HG03439 (cell line): ENCODE results near the gene ZFHX2.

Experiments used
- ATAC-seq: cut with Tn5 transposase; IDR thresholded peaks from one replicate; pipeline ENCODE4 v1.9.1; 2021; ENCODE audit warnings: mild to moderate bottlenecking, moderate library complexity; ENCODE audit not compliant: unreplicated experiment

The ZFHX2 gene

DNA sequence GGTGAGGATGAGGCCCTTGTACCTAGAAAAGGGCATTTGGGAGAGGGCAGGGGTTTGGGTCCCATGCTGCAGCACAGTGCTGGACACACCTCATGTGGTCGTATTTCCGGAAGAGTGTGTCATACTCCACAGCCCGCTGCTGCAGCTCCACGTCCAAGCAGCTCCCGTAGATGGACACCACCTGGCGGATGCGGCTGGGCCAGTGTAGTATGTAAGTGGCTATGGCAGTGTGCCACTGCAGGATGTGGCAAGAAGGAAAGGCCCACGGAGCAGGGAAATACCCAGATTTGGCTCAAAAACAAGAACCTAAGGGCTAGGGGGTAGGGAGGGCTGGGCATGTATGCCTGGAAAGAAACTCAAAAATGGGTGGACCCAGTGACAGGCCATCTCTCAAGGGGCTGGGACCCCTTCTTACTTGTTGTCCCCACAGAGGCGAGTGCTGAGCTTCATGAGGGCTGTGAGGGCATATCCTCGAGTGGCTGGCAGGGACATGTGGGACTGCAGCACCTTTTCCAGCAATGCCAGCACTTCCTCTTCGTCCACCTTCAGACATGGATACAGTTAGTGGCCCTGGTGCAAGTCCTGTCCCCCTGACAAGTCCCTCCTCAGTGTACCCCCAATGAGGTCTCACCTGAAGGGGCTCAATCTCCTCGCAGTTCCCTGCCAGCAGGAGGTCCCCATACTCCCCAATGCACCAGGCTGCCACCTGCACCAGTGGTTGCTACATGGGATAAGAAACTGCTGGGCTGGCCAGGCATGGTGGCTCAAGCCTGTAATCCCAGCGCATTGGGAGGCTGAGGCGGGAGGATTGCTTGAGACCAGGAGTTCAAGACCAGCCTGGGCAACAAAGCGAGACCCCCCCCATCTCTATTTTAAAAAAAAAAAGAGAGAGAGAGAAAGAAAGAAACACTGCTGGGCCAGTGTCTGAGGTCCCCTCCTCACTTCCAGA is 10.6 kb upstream of the ZFHX2 start:
- no peak for ATAC-seq

DNA sequence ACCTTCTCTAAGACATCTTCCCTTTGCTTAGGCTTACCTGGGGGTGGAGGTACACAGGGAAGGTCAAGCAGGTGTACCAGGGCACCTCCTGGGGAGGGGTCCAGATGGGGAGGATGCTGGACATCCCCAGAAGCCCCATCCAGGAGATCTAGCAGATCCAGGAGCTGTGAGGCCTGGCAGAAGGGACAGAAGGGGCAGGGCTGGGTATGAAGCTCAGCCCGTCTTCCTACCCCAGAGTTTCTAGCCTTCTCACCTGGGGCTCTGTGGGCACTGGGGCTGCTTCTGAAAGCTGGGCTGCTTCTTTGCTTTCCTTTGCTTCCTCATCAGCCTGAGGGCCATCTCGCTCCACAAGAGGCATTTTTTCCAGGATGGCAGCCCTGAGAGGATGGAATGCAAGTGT is 9.7 kb upstream of the ZFHX2 start:
- ATAC-seq, result no peak

DNA sequence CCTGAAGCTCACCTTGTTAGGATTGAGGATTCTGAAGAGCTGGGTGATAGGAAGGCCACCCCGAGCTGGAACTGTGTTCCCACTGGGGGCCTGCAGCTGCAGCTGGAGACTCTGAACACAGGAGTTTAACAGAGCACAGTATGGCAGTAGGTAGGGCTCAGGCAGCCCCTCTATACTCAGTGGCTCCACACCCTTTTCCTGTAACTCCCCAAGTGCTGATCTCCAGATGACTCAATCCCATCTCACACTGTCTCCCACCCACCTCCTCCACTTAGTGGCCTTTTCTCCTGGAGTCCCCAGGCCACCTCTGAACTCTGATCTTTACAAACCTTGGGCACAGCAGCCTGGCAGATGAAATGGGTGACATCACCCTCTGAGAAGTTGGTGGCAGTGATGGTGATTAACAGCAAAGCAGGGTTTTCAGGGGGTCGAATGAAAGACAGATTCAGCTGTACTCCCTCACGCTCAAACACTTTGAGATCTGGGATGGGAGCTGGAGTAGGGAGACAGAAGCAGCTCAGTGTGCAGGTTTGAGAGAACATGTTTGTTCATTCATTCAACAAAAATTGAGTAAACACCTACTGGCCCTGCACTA is 8.5 kb upstream of the ZFHX2 start:
- no peak for ATAC-seq

DNA sequence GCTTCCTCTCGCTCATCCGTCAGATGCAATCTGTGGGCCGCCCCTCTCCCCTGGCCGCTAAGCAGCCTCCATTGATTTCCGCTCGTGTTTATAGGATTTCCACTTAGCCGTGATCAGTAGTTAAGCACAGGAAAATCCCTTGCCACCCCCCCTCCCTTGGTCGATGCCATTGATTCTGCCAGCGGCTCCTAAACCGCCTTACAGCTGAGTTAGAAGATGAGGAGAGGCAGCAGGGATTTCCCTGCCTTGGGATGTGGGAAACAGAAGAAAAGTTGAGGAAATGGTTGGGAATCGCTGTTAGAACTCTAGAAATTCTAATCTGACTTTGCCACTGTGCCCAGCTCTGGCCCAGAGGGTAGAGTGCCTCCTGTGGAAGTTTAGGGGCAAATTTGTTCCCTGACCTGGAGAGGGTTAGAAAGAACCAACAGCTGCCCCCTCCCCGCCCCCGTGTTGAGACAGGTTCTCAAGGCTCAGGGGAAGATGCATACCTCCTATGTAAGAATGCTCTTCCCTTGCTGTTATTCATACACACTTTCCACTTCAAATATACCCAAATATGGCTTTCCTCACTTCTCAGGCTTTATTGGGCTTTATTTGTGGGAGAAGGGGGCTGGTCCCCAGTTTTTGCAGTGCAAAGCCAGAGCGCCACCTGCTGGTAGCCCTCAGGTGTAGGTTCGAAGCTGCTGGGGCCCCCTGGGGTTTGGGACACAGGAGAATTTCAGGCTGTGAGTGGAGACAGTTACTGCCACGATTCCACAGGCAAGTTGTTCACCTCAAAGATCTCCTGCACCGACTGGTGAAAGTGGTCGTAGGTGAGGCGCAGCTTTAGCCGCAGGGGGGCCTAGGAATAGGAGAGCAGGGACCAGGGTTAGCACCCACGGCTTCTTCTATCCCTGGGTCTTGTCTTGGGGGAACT is 7.7 kb upstream of the ZFHX2 start:
- ATAC-seq, result no peak

DNA sequence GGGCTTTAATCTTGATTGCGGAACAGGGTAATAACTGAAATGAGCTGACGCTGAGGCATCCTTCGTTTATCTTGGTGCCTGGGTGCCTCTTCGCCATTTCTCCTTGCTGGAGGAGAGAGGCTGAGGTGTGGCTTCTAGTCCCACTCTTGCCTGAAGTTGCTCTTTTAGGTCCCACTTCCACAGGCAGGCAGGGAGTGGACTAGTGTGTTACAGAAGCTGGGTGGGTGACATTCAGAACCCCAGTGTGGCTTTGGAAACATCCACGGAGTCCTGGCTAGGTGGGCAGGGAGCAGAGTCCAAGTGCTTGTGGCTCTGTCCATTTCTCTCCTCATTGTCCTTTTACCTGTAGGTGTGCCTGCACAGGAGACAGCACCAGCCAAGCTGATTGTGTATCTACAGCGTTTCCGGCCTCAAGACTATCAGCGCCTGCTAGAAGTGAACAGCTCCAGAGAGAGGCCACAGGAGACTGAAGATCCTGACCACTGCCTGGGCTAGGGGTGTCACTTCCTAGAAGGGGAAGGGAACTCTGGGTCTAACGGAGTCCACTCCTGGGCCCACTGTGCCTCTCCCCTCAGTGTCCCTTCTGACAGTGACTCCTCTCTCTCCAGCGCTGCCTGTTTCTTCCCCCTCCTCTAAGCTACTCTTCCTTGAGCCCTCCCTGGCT is 6.9 kb upstream of the ZFHX2 start:
- no peak for ATAC-seq

DNA sequence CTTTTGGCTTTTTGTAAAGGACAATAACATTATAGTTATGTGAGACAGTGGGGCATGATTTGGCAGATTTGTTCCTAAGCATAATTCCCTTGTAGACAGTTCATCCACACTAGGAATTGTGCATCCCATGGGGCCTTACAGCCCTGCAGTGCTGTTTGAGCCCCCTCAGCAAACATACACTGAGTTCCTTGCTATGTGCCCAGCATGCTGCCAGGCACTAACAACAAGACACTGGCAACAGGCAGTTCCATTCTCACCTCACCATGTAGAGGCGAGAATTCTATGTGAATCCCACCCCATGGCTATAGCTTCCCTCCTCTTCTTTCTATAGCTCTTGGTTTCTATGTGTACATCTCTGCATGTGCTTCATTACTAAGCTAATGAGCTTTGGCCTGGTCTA is 6.4 kb upstream of the ZFHX2 start:
- ATAC-seq, result no peak

DNA sequence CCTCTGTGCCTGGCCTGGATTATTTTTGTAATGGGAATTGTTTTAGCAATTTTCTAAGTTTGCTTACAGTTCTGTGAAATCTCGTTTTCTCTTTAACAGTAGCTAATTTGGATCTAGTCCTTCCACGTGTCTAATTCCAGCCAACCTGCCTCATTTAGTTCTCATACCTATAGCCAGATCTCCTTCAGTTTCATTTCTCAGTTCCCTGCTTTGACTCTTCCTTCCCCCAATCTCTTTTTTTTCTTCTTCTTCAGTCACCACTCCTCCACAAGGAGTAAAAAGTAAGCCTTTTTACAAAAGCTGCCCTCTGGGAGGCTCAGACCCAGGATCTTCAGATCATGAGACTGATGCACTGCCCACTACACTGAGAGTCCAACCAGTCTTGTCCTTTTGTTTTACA is 6.0 kb upstream of the ZFHX2 start:
- ATAC-seq, result no peak

DNA sequence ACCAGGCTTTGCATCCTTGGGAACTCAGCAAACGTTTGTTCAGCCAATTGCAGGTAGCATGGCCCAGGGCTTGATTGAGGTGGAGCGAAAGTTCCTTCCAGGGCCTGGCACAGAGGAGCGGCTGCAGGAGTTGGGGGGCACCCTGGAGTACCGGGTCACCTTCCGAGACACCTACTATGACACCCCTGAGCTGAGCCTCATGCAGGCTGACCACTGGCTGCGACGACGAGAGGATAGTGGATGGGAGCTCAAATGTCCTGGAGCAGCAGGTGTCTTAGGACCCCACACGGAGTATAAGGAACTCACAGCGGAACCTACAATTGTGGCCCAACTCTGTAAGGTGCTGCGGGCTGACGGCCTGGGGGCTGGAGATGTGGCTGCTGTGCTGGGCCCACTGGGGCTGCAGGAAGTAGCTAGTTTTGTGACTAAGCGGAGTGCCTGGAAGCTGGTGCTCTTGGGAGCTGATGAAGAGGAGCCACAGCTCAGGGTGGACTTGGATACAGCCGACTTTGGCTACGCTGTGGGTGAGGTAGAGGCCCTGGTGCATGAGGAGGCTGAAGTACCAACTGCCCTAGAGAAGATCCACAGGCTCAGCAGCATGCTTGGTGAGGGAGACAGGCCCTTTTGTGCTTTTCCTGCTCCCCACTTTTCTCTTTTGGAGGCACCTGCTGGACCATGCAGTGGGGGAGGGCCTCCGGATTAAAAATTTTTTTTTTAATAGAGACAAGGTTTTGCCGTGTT is 5.3 kb upstream of the ZFHX2 start:
- no peak for ATAC-seq

DNA sequence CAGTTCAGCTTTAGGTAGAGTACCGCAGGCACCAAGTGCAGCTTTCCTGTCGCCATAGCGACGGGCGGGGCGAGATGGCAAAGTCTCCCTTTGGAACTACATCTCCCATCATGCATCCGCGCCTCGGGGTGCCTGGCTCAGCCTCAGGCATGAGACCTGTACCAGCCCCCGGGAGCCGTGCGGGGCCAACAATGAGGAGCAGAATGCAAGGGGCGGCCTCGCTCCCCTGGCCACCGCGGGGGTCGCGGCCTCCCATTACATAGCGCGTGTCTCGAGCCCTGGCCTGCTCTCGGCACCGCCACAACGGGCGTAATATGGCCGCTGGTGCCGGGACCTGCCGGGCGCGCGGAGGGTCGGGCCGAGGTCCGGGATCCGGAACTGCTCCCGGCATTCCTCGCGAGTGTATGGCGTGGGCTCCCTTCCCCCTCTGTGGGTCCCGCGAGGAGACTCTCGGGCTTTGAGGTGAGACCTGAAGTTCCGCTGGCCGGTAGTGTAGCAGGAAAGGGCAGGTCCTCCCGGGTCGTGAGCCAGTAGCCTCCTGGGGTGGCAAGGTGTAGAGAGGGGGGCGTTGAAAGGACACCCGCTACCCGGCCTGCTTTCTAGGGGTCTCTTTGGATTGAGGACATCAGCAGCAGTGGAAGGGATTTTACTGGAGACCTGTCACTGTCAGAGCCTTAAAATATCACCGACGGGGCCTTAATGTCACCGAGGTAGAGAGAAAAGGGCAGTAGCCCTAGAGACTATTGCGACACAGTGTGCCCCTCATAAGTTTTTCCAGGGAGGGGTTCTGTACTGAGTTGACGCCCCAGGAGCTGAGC is 4.5 kb upstream of the ZFHX2 start, which contains the start of gene THTPA:
TSS of gene THTPA (plus strand) at position 390 of the 818 bp plus-strand sequence. CDS start 487 bp downstream, outside the sequence.
- ATAC-seq, result peak; percentile 87

DNA sequence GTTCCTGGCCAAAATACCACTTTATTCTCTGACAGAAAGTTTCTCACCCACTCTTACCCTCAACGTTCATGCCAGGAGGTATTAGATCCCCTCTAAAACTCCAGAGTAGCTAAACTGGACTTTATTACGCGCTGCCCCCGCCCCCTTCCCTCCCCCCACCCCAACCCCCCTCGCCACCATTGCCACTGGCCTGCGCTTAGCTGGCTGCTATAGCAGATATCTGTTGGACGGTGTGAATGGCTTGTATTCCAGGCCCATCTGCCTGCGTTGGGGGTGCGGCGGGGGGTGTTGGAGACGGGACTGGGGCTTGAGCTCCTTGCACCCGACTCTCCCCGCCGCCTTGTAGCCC is 3.9 kb upstream of the ZFHX2 start:
- no peak for ATAC-seq

DNA sequence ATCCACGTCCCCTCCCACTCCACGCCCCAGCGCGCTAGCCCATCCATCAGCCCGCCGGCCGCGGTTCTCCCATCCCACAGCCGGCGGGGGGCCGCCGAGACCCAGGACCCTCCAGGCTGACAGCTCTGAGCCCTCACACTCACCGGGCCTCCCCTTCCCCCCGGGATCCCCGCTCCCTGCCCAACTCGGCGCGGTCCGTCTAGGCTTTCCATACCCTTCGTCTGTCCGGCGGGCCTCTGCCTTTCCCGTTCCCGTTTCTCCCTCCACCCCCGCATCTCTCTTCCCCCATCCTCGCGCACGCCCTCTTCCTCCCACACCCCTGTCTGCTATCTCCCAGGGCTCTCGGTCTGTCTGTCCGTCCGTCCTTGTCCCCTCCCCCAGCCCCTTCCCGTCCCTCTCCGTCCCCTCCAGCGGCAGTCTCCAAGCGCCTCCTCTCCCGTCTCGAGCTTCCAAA is 726 bp downstream of the ZFHX2 start:
- no peak for ATAC-seq

DNA sequence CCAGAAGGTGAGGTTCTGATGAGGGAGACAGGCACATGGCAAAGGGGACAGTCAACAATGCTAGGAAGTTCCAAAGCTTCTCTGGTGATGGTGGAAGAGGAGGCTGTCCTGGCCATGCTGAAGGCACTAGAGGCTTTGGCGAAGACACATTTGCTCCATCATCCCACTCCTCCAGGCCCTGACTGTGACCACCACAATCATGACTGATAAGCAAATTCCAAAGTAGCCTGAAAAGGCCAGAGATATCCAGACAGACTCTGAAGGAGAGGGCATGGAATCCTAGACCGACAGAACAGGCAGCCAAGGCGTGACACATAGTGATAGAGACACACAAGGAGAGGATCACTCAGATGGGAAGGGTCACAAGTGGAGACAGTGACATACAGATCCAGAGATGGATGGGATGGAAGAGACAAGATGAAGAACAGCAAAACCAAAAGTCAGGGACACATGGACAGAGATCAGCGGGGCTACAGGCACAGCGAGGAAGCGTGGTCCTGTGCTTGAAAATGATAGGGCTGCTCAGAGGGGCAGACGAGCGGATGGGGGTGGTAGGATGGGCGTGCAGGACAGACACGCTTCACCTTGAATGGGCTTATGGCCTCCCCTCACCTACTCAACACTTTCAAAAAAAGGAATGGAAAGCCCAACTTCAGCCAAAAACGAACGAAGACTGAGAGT is 1.3 kb downstream of the ZFHX2 start:
- ATAC-seq, result no peak

DNA sequence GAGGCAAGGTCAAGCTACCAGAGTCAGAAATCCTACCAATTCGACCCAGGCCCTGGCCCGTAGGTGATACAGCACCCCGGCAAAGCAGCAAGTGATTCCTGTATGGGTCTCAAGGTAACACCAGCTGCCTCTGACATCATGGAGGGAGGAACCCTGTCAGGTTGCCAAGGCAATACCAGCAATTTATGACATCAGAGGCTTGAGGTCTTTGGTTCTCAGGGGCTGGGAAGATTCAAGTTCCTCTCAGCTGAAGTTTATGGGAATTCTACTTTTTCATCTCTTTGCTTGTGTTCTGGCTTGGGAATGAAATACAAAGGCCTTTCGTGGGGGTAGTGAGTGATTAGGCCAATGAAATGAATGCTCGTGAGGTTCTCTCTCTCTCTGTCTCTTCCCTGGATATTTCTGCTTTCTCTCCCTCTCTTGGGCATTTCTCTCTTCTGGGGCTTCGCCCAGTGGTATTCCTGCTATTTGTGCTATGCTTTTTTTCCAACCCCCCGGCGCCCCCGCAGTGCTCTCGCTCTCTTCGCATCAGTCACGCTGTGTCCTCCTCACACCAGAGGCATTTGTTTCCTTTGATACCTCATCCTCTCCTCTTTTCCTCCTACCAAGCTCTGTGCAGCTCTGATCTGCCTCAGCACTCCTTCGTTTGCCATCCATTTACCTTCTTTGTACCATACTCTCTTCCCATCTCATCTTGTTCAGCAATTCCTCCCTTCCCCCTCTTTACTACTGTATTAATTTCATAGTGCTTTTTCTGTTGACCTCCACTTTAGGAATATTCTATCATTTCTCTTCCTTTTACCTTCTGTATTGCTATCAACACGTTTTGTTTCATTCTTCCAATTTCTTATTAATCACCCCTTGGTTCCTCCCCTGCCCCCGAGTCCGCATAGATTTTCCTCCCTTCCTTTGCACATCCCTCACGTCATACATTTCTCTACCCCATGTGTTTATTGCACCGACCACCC is 2.9 kb downstream of the ZFHX2 start:
- no peak for ATAC-seq

DNA sequence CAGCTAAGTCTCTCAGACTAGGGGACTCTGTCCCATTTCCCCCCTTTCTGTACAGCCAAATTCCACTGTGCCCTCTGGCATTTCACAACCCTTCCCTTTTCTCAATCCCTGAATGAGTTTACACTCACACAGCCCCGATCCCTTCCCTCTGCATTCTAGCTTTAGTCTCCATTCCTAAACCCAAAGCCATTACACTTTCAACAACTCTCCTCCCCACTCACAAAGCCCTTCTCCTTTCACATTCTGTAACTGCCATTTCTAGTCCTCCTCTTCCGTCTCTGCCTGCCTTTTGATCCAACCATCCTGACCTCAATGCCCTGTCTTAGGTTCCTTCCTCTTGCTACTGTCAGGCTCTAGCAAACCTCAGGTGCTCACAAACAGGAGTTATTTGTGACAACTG is 3.6 kb downstream of the ZFHX2 start:
- no peak for ATAC-seq

DNA sequence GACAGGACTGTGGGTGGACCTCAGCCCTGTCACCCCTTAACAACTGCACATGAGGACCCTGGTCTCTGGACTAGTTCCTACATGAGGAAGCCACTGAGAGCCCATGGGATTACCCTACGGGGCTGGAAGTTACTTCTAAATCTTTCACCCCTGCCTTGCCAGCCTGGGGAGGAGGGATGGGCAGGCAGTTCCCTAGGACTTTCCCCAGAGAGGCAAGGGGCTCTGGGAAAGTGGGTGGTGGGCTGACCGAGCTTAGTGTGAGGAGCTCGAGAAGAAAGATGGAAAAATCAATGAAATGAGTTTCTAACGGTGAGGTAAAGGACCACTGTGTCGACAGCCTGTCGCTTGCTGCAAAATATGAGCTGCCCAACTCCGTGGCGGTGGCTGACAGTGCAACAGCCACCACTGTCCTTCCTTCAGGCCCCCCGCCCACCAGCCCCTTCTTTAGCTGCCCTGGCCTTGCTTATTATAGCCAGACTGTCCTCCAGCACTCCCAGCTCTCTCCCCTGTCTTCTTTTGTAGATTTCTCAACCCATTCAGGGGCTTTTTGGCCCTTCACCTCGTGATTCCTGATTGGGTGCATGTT is 5.0 kb downstream of the ZFHX2 start:
- ATAC-seq, result no peak

DNA sequence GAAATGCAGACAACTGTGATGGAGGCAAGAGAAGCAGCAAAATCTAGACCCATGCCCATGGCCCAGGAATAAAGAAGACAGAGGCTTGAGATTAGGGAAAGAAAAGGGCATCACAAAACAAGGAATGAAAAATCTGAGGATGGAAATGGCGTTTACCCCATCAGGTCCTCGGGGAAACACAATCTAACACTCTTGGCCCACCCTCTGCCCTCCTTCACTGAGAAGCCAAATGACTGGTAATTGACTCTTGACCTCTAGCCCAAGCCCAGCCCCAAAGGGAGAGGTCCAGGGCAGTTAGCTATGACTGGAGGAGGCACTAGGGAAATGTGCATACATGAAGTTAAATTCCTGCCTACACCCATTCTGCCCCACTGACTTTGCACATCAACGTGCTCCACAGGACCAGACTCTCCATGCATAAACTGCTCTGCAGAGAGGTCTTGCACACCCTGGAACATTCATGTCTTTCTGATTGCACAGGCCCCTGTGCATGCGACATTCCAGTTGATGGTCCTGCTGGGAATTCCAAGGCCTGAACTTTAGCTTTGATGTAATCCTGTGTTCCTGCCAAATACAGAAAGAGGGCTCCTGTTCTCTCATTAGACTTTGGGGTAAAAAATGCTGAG is 5.7 kb downstream of the ZFHX2 start:
- no peak for ATAC-seq
